Astrocyte of the cerebellum (primary cell): ENCODE measurements around the gene SETBP1.
"Not testable (repeated sequence)": the region's sequence is repeated elsewhere in the genome, so short reads cannot be mapped to it uniquely, and the experiment has no call there.

Experiments used
- DNase-seq: peaks from one replicate; pipeline ENCODE4 v3.0.0-alpha.2; 2011; ENCODE audit warnings: low read depth
- H3K4me3 ChIP-seq: 2 replicates; pipeline ENCODE4 v1.5.1; 2011; ENCODE audit warnings: mild to moderate bottlenecking, low read depth, low read length, moderate library complexity
- CTCF ChIP-seq: IDR thresholded peaks from 2 replicates; pipeline ENCODE4 v1.5.1; 2012; ENCODE audit warnings: low read length, low read depth, moderate library complexity, mild to moderate bottlenecking; ENCODE audit errors: missing control alignments
- in situ Hi-C: cut with HindIII; loops from 2 replicates; pipeline ENCODE4 v1.10.0; 2017; ENCODE audit warnings: low sequenced_read_pairs

The SETBP1 gene

GRCh38 chr18:44799382-44799906 lies 118.8 kb downstream of the SETBP1 start:
- H3K4me3 ChIP-seq: no peak overlapping the region
- no peak for TF ChIP-seq CTCF
- DNase-seq: no peak
- in situ Hi-C loops: no loop called here

GRCh38 chr18:44799907-44800421 lies 119.3 kb downstream of the SETBP1 start:
- H3K4me3 ChIP-seq: no peak overlapping the region
- DNase-seq: no peak
- TF ChIP-seq CTCF: no peak
- in situ Hi-C loops: no loop called here

- DNase-seq, H3K4me3 ChIP-seq, in situ Hi-C loops: not testable (repeated sequence)
Measured at GRCh38 chr18:44800766-44801165, 120.1 kb downstream of the SETBP1 start.

- in situ Hi-C loops: no loop called here
- no peak for TF ChIP-seq CTCF
- H3K4me3 ChIP-seq: no peak overlapping the region
- no peak for DNase-seq
Measured at GRCh38 chr18:44801781-44802180, 121.1 kb downstream of the SETBP1 start.

- no peak for TF ChIP-seq CTCF
- H3K4me3 ChIP-seq: no peak overlapping the region
- DNase-seq: peak; percentile 36
- in situ Hi-C loops: no loop called here
Measured at GRCh38 chr18:44802508-44802907, 121.8 kb downstream of the SETBP1 start.

- no peak for DNase-seq
- in situ Hi-C loops: no loop called here
- TF ChIP-seq CTCF: no peak
- no peak overlapping the region for H3K4me3 ChIP-seq
Measured at GRCh38 chr18:44803019-44803650, 122.4 kb downstream of the SETBP1 start.

- DNase-seq: no peak
- no peak overlapping the region for H3K4me3 ChIP-seq
- in situ Hi-C loops: no loop called here
- no peak for TF ChIP-seq CTCF
Measured at GRCh38 chr18:44804033-44804432, 123.3 kb downstream of the SETBP1 start.
